ENCODE measurements around the gene GRM2.

Gene GRM2

DNA sequence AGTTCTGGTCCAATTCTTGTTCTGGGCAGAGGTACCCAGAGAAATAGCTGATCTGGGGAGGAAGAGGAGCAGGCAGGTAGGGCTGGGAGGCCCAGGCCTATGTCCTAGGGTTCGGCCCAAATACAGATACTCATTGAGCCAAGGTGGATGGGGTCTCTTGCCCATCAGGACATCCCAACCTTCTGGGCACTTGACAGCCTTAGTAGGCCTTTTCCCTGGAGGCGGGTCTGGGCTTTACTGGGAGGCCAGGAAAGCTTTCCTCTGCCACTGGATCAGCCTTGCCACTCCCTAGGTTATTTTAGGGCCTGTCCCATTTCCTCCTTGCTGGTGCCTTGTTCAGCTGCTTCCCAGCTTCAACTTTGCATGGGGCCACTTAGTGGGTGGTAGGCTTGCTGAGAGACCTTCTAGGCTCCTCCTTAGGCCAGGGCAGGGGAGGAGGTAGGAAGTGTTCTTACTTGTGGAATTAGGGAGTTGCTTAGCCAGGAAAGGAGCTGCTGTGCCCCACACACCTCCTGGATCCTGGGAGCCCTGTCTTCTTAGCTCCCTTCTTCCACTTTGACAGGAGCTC, 26.1 kb upstream of the GRM2 start:
- DNase-seq: no peak

DNA sequence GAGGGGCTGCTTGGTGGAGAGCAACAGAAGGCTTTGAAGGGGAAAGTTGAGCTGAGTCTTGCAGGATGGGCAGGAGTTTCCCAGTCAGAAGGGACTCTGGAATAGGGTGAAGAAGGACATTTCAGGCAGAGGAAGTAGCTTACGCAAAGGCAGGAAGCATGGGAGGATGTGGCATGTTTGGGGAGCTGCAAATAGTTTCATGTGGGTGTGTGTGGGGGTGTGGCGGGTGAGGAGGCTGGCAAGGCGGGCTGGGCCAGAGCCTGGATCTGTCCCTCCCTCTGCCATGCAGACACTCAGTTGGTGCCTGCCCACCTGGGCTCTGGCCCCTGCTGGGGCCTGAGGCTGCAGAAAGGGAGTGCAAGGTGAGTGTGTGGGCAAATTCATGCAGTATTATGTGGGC, 25.4 kb upstream of the GRM2 start:
- peak; percentile 43 to 67 for DNase-seq

DNA sequence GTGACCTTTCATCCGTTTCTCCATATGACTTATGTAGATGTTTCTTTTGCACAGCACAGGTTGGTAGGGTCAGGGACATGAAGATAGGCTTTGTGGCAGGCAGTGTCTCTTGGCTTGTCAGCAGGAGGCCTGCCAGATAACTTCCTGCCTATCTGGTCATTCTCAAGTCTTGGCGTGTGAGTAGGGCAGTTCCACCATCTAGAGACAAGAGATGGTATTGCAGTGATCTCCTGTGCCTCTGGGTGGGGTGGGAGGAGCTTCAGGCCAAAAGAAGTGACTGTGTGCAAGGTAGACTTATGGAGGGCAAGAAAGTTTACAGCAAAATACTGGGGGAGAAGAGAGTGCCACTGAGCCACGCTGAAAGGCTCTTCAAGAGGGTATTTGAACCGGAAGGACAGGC, 24.8 kb upstream of the GRM2 start:
- peak; percentile 86 to 91 for DNase-seq

DNA sequence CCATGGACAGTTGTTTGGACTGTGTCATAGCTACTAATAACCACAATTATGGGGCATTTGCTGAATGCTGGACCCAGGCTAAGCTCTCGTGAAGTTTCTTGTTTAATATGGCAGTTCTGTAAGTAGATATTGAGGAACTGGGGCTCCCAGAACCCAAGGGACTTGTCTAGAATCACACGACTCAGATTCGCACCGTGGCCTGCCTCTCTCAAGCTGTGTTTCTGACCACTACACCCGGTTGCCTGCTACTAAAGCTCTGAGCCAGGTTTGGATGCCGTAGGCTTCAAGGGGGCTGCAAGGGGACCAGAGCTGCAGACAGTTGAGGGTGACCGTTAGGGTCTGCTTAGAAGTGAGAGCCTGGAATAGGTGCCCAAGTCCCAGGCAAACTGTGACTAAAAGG, 24.3 kb upstream of the GRM2 start:
- no peak for DNase-seq

DNA sequence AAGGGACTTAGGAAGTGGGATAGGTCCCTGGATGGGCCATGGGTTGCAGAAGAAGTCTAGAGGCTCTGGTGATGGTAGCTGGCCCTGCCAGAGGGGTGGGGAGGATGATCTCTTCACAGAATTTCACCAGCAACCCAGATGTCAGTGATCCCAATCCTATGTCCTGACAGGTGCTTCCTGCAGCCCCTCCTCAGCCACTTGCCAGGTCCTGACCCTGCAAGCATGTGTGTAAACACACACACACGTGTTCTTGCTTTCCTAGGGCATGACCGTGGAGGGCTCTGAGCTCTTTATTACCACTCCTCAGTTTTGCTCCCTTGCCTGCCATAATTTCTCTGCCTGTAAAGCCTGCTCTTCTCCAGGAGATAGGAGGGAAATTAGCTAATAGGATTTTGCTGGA, 23.3 kb upstream of the GRM2 start:
- DNase-seq: no peak

DNA sequence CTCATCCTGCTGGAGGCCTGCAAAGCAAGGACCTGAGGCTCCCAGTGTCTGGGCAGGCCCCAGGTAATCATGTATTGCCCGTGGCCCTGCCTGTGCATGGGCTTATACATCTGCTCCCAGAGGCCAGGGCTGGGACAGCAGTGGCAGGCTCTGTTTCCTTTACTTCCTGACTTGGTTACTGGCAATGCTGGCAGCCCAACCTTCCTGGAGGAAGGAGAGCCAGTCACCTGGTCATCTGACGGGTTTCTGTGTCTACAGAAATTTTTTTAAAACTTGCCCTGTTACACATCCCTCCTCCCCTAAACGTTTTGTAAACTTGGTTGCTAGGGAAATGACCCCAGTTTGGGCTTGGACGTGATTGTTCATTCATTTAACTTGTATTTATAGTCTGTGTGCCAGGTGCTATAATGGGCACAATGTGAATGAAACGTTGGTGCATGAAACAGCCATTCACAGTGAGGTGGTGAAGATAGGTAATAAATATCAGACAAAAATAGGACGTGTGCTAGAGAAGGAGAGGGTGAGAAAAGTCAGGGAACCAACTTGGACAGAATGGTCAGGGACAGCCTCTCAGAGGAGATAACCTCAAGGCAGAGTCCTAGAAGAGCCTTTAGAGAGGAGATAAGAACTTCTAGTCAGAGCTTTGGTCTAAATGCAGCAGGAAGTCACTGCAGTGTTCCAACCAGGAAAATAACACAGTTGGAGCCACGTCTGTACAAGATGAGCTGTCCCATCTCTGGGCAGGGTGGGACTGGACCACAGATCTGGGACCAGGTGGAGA, 21.7 kb upstream of the GRM2 start:
- DNase-seq: peak in 1 of 2 donors; percentile 23

DNA sequence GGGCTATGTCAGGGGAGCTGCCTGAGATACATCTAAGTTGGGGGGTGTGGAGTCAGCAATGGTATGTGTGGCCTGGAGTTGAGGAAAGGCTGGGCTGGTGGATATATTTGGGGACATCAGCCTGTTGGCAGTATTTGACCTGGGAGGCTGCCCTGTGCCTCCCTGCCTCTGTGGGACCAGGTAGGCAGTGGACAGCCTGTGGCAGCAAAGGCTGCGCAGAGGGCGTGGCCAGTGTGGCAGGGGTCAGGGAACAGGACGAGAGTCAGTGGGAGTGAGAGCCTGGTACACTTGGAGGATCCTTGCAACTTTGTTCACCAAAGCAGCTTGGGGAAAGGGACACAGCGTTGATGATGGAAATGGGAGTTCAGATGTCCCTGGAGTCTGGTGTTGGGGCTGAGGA, 20.8 kb upstream of the GRM2 start:
- no peak for DNase-seq

DNA sequence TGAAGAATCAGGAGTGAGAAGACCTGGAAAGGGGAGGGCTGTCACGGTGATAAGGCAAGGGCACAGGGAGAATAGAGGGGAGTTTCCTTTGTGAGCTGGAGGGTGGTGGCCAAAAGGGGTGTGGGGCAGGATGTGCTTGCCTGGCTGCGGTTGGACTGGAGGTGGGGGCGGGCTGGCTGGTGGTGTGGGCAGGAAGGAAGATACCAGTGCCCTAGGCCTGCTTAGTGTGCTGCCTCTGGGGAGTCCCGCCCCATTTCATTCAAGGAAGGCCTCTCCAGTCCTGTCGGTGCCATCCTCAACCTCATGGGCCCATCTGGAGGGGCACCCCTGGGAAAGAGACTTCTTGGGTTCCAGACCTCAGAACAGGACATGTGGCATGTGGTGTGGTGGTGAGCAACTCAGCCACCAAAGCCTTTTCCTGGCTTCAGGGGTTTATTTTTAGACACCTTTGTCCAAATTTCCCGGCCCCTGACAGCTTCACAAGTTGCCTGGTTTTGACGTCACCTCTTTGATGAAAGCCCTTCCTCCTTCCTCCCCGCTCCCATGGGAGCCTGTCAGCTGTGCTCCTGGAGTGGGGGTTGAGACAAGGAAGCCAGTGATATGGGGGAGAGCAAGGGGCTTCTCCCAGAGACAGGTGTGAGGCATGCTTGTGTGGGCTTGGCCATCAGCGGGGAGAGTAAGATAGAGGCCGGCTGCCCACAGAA, 20.2 kb upstream of the GRM2 start:
- DNase-seq: peak; percentile 89 to 90

DNA sequence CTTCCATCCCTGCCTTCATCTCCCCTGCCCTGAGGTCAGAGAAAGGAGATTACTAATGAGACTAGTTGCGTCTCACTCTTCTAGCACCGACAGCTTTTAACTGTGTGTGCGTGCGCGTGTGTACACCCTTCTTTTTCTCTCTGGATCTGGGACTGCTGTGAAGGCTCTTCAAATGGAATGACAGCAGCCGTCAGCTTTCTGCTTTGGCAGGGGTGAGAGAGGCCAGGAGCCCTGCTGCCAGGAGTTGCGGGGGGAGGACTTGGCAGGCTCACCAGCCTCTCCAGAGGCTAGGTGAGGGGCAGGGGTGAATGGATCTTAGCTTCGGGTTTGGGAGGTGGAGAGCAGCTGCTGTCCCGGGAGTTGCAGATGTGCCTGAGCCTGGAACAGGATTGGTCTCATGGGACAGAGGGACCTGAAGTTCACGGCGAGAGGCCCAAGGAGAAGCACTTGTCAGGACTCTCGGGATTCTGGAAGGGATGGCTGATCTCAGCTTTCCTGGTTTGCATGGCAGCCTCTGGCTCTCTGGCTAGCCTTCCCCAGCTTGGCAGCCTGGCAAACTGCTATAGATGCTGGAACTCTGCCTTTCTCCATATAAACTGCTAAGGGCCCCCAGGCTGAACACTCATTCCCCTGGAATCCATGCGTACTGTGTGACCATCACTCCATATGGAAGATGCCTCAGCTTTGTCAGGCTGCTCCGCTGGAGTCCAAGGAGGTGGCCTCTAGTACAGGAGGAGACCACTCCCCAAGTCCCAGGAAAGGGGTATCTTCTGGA, 19.2 kb upstream of the GRM2 start:
- no peak for DNase-seq

DNA sequence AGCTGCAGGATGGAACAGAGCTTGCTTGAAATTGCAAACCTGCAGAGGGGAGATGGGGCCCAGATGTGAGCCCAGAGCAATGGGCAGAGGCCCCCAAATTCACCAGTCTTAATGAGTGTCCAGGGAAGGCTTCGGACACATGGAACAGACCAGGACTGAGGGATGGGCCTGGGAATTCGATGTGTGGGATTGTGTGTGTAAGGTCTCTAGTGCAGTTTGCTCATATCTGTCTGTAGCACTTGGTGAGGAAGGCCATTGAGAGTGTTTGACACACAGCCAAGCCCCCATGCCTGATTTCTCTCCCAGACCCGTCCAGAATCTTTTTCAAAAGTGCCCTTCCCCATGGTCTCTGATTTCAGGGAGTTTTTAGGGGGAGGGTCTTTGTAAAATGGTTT, 18.7 kb upstream of the GRM2 start:
- no peak for DNase-seq

DNA sequence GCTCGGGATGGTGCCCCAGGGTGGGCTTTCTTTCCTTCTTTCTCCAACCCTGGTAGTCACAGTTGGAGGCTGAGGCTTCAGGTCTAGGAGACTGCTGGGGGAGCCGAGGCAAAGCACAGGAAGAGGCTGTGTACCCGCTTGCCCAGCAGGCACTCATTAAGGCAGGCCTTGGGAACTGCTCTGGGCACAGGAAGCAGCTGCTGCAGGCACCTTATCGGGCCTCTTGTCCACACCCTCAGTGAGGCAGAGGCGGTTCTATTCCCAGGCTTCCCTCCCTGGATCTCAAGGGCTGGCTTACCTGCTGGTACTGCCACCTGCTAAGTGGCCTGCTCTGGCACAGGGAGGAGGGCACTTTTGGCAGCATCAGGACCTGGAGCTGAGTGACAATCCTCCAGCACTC, 15.8 kb upstream of the GRM2 start:
- DNase-seq: no peak

DNA sequence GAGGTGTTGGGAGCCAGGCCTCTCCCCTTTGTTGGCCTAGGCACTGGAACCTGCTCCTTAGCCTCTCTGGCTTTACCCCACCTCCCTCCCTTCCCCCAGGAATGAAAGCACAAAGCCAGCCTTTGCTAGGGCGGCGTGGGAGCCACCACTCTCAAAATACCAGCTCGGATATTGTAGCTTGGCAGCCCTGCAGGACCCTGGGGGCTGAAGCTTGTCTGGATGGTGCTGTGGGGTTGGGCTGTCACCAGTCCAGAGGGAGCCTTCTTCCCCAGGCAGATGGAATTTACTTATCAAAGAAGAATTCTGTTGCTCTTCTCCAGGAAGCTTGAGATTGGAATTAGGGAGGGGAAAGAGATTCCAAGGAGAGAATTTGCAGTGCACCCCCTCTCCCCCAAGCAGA, 14.9 kb upstream of the GRM2 start:
- DNase-seq: no peak

DNA sequence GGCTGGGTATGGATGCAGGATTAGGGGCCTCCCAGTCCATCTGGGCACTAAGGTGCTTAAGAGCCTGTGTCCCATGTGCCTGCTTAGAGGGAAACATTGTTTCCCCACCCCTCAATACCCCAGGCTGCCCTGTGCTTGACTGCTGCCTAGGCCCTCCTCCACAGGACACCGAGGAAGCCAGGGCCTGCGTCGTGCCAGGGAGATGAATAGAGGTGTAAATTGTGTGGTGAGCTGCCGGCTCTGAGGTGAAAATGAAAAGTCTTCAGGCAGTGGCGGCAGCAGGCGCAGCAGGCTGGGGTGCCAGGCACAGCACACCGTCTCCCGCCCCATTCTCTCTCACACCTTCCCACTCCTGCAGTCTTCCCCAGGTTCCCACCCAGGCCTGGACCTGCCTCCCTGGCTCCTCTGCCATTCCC, 13.9 kb upstream of the GRM2 start:
- no peak for DNase-seq

DNA sequence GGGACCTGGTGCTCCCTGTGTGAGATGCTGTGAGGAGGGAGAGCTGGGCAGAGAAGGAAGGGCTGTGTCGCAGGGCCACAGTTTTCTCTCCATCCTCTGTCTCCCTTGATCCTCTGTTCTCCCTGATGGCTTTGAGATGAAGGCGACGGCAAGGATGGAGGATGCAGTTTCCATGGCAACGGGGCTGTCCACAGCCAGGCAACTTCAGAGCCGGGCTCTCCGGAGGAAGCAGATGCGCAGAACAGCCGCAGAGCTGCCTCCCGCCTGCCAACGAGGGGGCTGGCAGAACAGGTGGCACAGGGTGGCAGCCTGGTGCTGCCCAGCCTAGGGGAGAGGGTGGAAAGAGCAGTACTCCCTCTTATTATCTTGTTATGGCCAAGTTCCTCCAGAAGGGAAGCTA, 9.9 kb upstream of the GRM2 start:
- DNase-seq: no peak

DNA sequence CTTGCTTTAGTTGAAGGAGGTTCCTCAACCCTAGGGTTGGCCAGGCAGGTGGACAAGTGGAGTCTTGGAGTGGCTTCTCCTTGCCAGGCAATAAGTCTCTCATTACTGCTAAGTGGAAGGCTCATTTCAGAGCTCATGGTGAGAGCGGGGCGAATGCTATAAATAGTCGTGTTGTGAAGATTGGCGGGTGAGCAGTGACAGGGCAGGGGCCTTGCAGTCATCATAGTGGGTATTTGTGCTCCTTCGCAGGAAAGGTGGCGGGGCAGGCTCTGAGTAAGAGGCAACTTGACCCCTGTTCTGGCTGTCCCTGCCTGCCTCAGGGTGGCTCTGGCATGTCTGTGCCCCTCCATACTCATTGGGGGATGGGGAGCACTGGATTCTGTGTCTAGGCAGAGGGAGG, 8.7 kb upstream of the GRM2 start:
- no peak for DNase-seq

DNA sequence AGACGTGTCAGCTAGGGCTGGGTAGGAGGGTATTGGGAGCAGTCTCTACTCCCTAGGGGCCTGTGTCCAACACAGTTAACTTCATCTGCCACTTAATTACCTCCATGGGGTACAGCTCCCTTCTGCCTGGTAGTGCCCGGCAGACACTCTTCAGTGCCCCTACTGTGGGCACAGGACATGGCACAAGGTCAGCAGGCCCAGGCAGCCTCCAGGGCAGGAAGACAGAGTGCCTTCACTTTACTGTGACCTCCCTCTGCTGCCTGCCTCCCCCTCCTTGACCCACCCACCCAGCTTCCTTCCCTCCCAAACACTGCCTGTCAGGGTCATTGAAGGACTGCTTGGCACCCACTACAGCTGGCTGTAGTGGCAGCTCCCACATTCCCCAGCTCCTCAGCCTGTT, 6.5 kb upstream of the GRM2 start:
- DNase-seq: no peak

DNA sequence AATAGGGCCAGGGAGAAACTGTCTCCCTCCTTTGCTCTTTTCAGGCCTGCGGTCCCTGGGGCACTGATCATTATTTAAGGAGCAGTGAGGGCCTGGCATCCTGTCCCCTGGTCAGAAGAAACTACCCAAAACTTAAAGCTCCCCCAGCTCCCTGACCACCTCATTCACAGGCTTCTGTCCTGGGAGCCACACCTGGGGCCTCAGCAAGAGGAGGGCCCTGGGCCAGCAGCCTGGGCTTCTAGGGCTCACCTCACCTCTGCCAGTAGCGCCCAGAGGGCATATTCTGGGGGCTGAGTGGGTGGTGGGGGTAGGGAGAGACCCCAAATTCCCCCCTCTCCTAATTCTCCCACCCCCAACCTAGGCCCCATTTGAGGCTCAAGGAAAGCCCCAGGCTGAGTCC, 4.7 kb upstream of the GRM2 start:
- no peak for DNase-seq

DNA sequence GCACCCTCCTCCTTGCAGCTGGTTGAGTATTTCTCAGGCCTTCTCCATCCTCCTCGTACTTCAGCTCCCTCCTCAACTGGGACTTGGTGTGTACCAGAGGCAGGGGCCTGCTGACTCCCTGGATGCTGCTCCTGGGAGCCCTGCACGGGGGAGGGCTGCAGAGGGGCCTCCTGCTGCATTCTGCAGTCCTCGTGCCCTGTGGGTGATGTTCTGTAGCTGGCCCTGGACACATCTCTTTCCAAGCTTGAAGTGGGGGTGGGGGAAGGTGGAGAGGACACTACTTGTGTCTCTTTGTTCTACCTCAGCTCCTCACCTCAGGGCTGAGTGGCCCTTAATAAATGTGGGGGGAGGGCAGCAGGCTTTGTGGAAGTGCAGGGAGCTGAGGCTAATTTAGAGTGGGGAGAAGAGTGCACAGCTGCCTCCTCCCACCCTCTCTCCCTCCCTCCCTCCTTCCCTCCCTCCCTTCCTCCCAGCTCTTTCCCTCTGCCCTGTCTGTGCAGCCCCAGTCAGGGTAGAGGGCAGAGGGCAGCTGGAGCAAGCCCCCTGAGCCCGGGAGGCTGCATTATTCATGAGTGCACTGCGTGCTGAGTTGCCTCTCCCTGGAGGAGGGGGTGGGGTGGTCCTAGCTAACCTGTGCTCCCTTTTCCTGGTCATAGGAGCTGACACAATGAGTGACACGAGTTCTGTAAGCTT, 3.7 kb upstream of the GRM2 start:
- DNase-seq: no peak

DNA sequence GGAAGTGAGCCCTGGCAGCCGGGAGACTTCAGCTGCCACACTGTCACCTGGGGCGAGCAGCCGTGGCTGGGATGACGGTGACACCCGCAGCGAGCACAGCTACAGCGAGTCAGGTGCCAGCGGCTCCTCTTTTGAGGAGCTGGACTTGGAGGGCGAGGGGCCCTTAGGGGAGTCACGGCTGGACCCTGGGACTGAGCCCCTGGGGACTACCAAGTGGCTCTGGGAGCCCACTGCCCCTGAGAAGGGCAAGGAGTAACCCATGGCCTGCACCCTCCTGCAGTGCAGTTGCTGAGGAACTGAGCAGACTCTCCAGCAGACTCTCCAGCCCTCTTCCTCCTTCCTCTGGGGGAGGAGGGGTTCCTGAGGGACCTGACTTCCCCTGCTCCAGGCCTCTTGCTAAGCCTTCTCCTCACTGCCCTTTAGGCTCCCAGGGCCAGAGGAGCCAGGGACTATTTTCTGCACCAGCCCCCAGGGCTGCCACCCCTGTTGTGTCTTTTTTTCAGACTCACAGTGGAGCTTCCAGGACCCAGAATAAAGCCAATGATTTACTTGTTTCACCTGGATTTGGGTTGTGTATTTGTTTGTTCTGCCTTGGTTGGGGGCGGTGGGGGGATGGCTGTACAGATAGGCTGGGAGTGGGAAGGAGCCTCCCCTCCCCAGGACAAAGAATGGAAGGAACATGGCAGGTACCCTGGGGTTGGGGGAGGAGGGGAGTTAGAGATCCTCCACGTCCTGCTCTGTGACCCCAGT, 2.9 kb upstream of the GRM2 start:
- no peak for DNase-seq

DNA sequence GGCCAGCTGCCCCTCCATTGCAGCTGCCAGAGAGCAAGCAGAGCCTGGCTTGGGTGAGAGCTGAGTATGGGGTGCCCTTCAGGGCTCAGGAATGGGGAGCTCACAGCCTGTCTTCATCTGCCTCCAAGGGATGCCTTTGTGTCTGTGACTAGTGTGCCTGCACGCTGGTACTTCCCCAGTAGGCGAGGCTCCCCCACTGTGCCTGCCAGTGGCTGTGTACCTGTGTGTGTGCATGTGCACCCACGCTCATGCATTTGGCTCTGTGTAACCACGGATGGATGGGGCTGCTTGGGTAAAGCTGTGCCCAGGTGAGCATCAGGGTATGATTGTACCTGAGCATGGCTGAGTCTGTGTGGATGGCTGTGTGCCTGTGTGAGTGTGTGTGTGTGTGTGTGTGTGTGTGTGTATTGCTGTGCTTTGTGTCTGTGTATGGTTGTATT, 2.3 kb upstream of the GRM2 start:
- no peak for DNase-seq

DNA sequence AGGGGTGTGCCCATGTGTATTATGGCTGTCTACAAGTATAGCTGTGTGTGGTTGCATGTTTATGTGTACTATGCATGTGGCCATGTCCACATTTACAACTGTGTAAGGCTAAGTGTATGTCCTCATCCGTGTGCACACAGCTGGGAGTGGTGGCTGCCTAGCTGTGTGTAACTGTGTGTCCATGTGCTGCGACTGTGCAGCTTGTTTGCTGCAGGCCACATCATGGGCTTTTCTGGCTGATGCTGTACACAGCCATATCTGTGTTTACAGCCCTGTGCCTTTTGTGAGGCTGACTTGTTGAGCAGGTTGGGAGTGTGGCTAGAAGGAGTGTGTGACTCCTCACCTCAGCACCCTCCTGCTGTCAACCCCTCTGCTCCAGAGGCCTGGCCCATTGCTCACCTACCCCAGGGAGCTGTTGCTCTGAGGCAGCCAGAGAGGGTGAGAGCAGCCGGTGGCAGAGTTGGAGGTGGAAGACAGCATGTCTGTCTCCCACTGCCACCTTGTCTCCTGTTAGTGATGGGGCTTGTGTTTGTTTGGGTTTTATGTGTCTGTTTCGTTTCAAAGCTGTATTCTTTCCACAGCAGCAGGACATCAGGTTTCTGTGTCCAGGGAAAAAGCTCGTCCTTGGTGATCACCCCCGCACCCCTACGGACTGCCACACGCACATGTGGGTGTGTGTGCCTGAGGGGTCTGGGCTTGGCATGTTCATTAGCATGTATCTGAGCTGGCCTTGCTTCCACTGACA, 1.4 kb upstream of the GRM2 start:
- DNase-seq: no peak

Data from CD4-positive, alpha-beta T cell treated with Interleukin-4 for 1 hour (primary cell).